ENCODE data around the gene CCDC50. TPM values are rescaled to one million over a fixed set of nuclear protein-coding genes. Genes with fewer than 3 reads are reported as not detected.

Gene CCDC50
- total RNA-seq, 1 experiment from 2014 or later, result 47.8 TPM

DNA sequence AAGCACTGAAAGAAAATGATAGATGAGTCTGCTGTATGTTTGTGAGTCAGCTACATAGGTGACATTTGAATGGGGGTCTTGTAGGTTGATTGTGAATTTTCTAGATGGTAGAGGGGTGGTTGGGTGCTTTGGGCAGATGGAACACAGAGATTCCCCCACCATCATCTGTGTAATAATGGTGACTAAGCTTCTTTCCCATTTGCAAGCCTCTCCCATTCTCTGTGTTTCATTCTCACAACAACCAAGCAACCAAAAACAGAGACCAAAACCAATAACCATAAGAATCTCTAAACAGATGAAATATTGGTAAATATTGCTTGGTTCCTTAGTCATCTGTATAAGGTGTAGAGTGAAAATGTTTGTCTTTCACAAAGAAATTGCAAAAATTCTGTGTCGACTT is 18.9 kb downstream of the CCDC50 start:
- BruUV-seq (replicated peaks), result no TSS peak
- TF ChIP-seq EZH2phosphoT487 (IDR thresholded peaks at IDR 0.05; ENCODE audit: borderline replicate concordance) (no peak), SRF (IDR thresholded peaks at IDR 0.05; ENCODE audit: low read depth) (no peak), YY1 (IDR thresholded peaks at IDR 0.05; ENCODE audit: extremely low read depth, insufficient replicate concordance, low read depth, low read length) (no peak), JUND (IDR thresholded peaks at IDR 0.05) (no peak), ZFX (IDR thresholded peaks at IDR 0.05) (no peak), POLR2A (IDR thresholded peaks at IDR 0.05; ENCODE audit: borderline replicate concordance, extremely low read depth, insufficient read depth, insufficient read length) (no peak), SP1 (IDR thresholded peaks at IDR 0.05; ENCODE audit: low read depth) (no peak), ZBTB33 (IDR thresholded peaks at IDR 0.05; ENCODE audit: extremely low read depth, insufficient replicate concordance, low read length) (no peak), FOSL1 (IDR thresholded peaks at IDR 0.05; ENCODE audit: low read depth) (no peak), POLR2AphosphoS5 (IDR thresholded peaks at IDR 0.05; ENCODE audit: low read depth, low read length) (no peak)
- TF ChIP-seq, protein P1, sequence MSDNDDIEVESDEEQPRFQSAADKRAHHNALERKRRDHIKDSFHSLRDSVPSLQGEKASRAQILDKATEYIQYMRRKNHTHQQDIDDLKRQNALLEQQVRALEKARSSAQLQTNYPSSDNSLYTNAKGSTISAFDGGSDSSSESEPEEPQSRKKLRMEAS (IDR thresholded peaks at IDR 0.05), result no peak
- Histone ChIP-seq H3K4me2 (ENCODE audit: low read length) (no peak overlapping the region), H3K4me1 (ENCODE audit: control insufficient read depth in 1 of 2, insufficient read depth in 2 of 2, low read length in 2 of 2) (peaks cover 12 to 25% of the 10 kb centered on the region in 2 experiments; a peak in 3 of 4 replicates), H3K4me3 (replicated peaks in 1 of 2; ENCODE audit: low read depth in 1 of 2, low read length in 2 of 2) (no peak overlapping the region), H3K79me2 (ENCODE audit: insufficient read depth, low read length) (peaks cover 99% of the 10 kb centered on the region), H3K36me3 (ENCODE audit: control insufficient read depth in 1 of 2, insufficient read depth in 2 of 2, low read length in 2 of 2) (no peaks in the 10 kb centered on the region; a peak in 1 of 4 replicates), H2AFZ (ENCODE audit: low read depth, low read length, poor library complexity, severe bottlenecking) (no peak overlapping the region), H3K27ac (ENCODE audit: low read depth, low read length) (no peak overlapping the region), H3K9ac (ENCODE audit: low read length) (no peak overlapping the region), H3K27me3 (ENCODE audit: insufficient read depth, low read length) (no peaks in the 10 kb centered on the region), H4K20me1 (ENCODE audit: insufficient read depth) (no peaks in the 10 kb centered on the region; the same call in 1 of the 2 replicates), H3K9me2 (ENCODE audit: insufficient read depth) (no peaks in the 10 kb centered on the region), H3K9me3 (ENCODE audit: control insufficient read depth in 1 of 2, insufficient read depth in 1 of 2, low read depth in 1 of 2, low read length in 2 of 2) (no peaks in the 10 kb centered on the region)
- DNase-seq (ENCODE audit: low read depth, low spot score) (no peak), ATAC-seq (no peak)
- ChIA-PET POLR2A (no interaction called here), RAD21 (ENCODE audit: low non-redundant PET in 1 of 2, low total read pairs in 2 of 2, uncharacterized antibody in 2 of 2, unreplicated experiment in 2 of 2) (no interaction called here), CTCF (no interaction called here)
- intact Hi-C loops (cut with micrococcal nuclease), result no loop called here

Measured in HCT116 (cell line).